H1 (cell line): ENCODE results near the gene RAB11FIP3. TPM values are rescaled to one million over a fixed set of nuclear protein-coding genes. Genes with fewer than 3 reads are reported as not detected.

ENCODE experiments used
- ATF2 ChIP-seq: IDR thresholded peaks from 2 replicates; pipeline ENCODE4 v1.6.1; 2012; ENCODE audit warnings: low read length, inconsistent platforms
- CEBPB ChIP-seq: IDR thresholded peaks from 2 replicates; pipeline ENCODE4 v1.6.1; 2012; ENCODE audit warnings: low read depth, low read length
- CREB1 ChIP-seq: IDR thresholded peaks from 2 replicates; pipeline ENCODE4 v1.6.1; 2012; ENCODE audit warnings: inconsistent platforms
- EGR1 ChIP-seq: IDR thresholded peaks from 2 replicates; pipeline ENCODE4 v1.6.1; 2011; ENCODE audit warnings: low read depth, low read length, borderline replicate concordance
- POLR2AphosphoS5 ChIP-seq: IDR thresholded peaks from 2 replicates; pipeline ENCODE4 v1.6.1; 2011; ENCODE audit warnings: low read depth, low read length
- SP1 ChIP-seq: IDR thresholded peaks from 2 replicates; pipeline ENCODE4 v1.6.1; 2011; ENCODE audit warnings: low read depth, low read length
- TBP ChIP-seq: IDR thresholded peaks from 2 replicates; pipeline ENCODE4 v1.6.1; 2011; ENCODE audit warnings: low read depth, low read length, improper control_type of control experiment
- USF2 ChIP-seq: IDR thresholded peaks from 2 replicates; pipeline ENCODE4 v1.6.1; 2011; ENCODE audit warnings: low read length, improper control_type of control experiment
- polyA plus RNA-seq, 7 experiments: library from polyadenylated mRNA; depleted of rRNA in 3 of 7; stranded (reverse) in 5 of 7; unstranded in 2 of 7; fragments of >200 nt in 5 of 7; fragments of 200-250 nt in 2 of 7; gene quantifications; 1 replicate in 5 of 7; 2 replicates in 1 of 7; 4 replicates in 1 of 7; pipeline versions ENCODE4 v1.2.1 to v1.2.3, GENCODE V29; 2011 to 2013; ENCODE audit warnings: missing spikeins in 2 of 7, mixed read lengths in 2 of 7
- total RNA-seq: library from RNA; stranded (reverse); fragmentation: NEBNext Ultra II Directional; extraction: Animal tissue kit (Norgen Biotek cat#: 25700); gene quantifications from 2 replicates; pipeline ENCODE4 v1.2.1, GENCODE V29; 2021

Gene RAB11FIP3
- total and polyA plus RNA-seq, 2 of the 8 experiments (the other 6 are each of a cell fraction or from before 2014, with no cell fraction given): 9.3 to 35.2 TPM

DNA sequence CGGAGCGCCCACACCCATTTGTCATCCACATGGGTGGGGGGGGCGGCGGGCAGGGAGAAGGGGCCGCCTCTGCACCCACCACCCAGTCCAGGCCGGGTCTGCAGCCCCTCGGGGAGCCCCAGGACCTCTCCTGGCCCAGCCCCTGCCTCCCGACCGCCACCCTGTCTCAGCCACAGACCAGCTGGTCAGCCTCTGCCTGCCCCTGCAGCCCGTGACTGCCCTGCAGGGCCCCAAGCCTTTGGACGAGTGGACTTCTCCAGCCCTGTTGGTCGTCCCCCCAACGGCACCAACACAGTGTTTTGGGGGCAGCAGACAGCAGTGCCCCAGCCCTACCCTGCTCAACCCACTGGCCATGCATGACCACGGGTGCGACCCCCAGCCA lies 136.0 kb downstream of the RAB11FIP3 start (continued):
- TF ChIP-seq EGR1 (no peak), ATF2 (no peak), SP1 (no peak), USF2 (no peak), TBP (no peak), CEBPB (no peak), POLR2AphosphoS5 (no peak), CREB1 (no peak)
